Gastrocnemius medialis (tissue), 4 donors: Measurements from ENCODE around the gene ZNF467. TPM values are rescaled to one million over a fixed set of nuclear protein-coding genes. Genes with fewer than 3 reads are reported as not detected.

Experiments used
- ATAC-seq, 2 donors: fragments of 150-250 bp; one replicate each; pipeline ENCODE4 v1.9.1; 2016
- DNase-seq, 2 donors: peaks; one replicate each; pipeline ENCODE4 v3.0.0-alpha.2; 2019
- H3K27ac ChIP-seq, 4 donors: fragments of 200-600 bp; sonication (generic); 1 replicate in 1 of 4; 2 replicates in 3 of 4; pipeline ENCODE4 v1.5.1; 2016 to 2018; ENCODE audit warnings: mild to moderate bottlenecking in 2 of 4, moderate library complexity in 1 of 4
- H3K27me3 ChIP-seq, 3 donors: fragments of 200-600 bp; sonication (generic) in 2 of 3; 1 replicate in 1 of 3; 2 replicates in 2 of 3; pipeline versions ENCODE4 v1.5.1 to v1.6.0; 2016 to 2019; ENCODE audit warnings: mild to moderate bottlenecking in 1 of 3, moderate library complexity in 1 of 3
- H3K36me3 ChIP-seq, 2 donors: fragments of 200-600 bp; sonication (generic) in 1 of 2; one replicate each; pipeline ENCODE4 v1.5.1; 2017 to 2018
- H3K4me1 ChIP-seq, 2 donors: fragments of 200-600 bp; sonication (generic) in 1 of 2; one replicate each; pipeline ENCODE4 v1.5.1; 2016 to 2017; ENCODE audit warnings: mild to moderate bottlenecking in 2 of 2
- H3K4me3 ChIP-seq, 4 donors: fragments of 200-600 bp; sonication (generic) in 3 of 4; 1 replicate in 1 of 4; 2 replicates in 3 of 4; pipeline ENCODE4 v1.5.1; 2016 to 2019; ENCODE audit warnings: mild to moderate bottlenecking in 2 of 4
- H3K9me3 ChIP-seq, 3 donors: fragments of 200-600 bp; sonication (generic) in 2 of 3; 1 replicate in 1 of 3; 2 replicates in 2 of 3; pipeline ENCODE4 v1.5.1; 2016 to 2019
- POLR2A ChIP-seq, 2 donors: fragments of 450-650 bp; IDR thresholded peaks; one replicate each; pipeline ENCODE4 v1.6.1; 2017; ENCODE audit warnings: antibody characterized with exemption in 2 of 2, mild to moderate bottlenecking in 2 of 2, moderate library complexity in 2 of 2
- in situ Hi-C, 4 donors: fragments of 200-750 bp; cut with MboI; loops; one replicate each; pipeline versions ENCODE4 v1.15.0 to v1.8.0; 2017; ENCODE audit warnings: low sequenced_read_pairs in 4 of 4
- intact Hi-C: fragments of 100-400 bp; cut with DNase I; formaldehyde crosslinking; loops from one replicate; pipeline ENCODE4 v1.15.1; 2023; ENCODE audit warnings: low total_unique reads
- total RNA-seq, 4 donors: library from RNA; depleted of rRNA; stranded (reverse); fragments of >200 nt; gene quantifications; one replicate each; pipeline versions ENCODE4 v1.1.0 to v1.2.3, GENCODE V29; 2016
- TF ChIP-seq, protein P1 (sequence below), 5 experiments: fragments of 450-650 bp in 3 of 5; fragments of 200-600 bp in 2 of 5; sonication (generic) in 2 of 5; IDR thresholded peaks in 4 of 5; conservative IDR thresholded peaks in 1 of 5; 1 replicate in 4 of 5; 2 replicates in 1 of 5; pipeline ENCODE4 v1.5.1; 2016 to 2019; ENCODE audit warnings: antibody characterized with exemption in 5 of 5, mild to moderate bottlenecking in 3 of 5, moderate library complexity in 3 of 5

The ZNF467 gene
- total RNA-seq, 4 donors from 2014 or later: 0.15 to 1.8 (median 0.95) TPM

DNA sequence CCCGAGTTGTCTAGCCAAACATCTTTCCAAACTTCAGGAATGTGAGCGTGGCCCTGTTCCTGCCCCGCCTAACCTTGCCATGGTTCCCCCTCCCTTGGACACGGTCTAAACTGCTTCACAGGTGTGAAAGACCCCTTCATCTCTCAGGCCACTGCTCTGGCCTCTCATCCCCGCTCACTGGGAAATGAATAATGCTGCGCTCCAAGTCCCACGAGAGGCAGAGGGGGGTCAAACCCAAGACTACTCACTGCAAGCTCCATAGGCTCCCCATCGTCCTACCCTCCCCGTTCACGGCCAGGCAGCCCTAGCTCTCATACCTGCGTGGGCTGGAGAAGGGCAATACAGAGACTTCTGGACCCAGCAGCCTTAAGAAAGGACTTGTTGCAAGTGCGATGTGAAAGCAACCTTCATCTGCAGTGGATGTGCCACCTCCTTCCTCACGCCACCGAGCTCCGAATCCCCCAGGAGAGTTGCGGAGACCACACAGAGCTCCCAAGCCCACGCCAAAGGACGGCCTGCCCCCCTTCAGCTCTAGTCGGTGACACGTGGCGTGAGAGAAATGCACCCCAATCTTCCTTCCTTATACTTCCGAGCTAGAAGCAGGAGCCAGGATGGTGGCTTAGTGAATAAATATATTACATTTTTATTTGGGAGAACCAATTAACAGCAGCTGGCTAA, 9.7 kb downstream of the ZNF467 start:
- Histone ChIP-seq H3K36me3 (no peaks in the 10 kb centered on the region), H3K27me3 (peaks cover 35 to 36% (median 36%) of the 10 kb centered on the region in 3 donors), H3K27ac (no peak overlapping the region), H3K4me3 (no peak overlapping the region), H3K4me1 (no peaks in the 10 kb centered on the region), H3K9me3 (no peaks in the 10 kb centered on the region)
- TF ChIP-seq POLR2A (IDR thresholded peaks at IDR 0.05): no peak
- TF ChIP-seq, protein P1, sequence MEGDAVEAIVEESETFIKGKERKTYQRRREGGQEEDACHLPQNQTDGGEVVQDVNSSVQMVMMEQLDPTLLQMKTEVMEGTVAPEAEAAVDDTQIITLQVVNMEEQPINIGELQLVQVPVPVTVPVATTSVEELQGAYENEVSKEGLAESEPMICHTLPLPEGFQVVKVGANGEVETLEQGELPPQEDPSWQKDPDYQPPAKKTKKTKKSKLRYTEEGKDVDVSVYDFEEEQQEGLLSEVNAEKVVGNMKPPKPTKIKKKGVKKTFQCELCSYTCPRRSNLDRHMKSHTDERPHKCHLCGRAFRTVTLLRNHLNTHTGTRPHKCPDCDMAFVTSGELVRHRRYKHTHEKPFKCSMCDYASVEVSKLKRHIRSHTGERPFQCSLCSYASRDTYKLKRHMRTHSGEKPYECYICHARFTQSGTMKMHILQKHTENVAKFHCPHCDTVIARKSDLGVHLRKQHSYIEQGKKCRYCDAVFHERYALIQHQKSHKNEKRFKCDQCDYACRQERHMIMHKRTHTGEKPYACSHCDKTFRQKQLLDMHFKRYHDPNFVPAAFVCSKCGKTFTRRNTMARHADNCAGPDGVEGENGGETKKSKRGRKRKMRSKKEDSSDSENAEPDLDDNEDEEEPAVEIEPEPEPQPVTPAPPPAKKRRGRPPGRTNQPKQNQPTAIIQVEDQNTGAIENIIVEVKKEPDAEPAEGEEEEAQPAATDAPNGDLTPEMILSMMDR (IDR thresholded peaks at IDR 0.05 in 4 of 5, conservative IDR thresholded peaks at IDR 0.05 in 1 of 5): no peak
- DNase-seq (no peak), ATAC-seq (no peak)
- intact Hi-C loops: no loop called here
- in situ Hi-C loops: no loop called here

DNA sequence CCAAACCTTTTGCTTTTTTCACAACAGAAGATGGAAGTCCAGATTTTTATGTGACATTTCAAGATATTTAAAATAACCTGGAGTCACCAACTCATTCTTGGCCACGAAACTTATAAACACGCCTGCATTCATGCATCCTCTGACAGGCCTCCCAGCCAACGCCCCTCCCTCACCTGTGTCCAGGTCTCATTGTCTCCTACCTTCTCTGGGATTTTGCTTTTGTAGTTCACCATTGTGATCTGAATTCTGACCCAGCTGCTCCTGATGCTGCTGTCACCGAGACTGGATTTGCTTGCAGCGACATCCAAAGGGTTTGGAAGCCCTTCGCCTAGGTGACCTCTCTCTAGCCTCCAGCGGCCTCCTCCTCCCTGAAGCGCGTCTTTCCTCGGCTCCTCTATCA, 10.8 kb downstream of the ZNF467 start:
- H3K27ac ChIP-seq: no peak overlapping the region
- H3K9me3 ChIP-seq: no peaks in the 10 kb centered on the region
- no peaks in the 10 kb centered on the region for H3K36me3 ChIP-seq
- TF ChIP-seq, protein P1 (IDR thresholded peaks at IDR 0.05 in 4 of 5, conservative IDR thresholded peaks at IDR 0.05 in 1 of 5): no peak
- no peak for TF ChIP-seq POLR2A (IDR thresholded peaks at IDR 0.05)
- no peak overlapping the region for H3K4me3 ChIP-seq
- ATAC-seq: no peak
- no peak for DNase-seq
- in situ Hi-C loops (no loop called here), intact Hi-C loops (no loop called here)
- H3K27me3 ChIP-seq: peaks cover 35 to 36% (median 35%) of the 10 kb centered on the region in 3 donors
- no peaks in the 10 kb centered on the region for H3K4me1 ChIP-seq

DNA sequence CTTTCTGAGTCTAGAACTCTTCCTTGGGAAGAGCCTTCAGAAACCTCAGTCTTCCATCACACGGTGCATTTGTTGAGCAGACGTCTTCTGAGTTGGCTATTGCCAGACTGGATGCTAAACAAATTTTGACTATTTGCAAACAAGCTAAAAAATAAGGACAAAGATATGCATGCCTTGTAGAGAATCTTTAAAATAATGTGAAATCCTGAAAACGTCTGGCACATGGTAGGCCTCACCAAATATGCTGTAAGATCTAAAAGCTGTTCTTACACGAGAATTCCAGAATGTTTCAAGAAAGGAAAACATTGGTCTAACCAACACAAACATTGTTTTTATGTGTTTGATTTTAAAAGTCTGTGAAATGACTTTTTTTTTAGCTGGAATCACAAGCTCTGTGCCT, 11.3 kb downstream of the ZNF467 start:
- H3K4me3 ChIP-seq: no peak overlapping the region
- H3K27me3 ChIP-seq: peaks cover 30 to 35% (median 34%) of the 10 kb centered on the region in 3 donors
- no peaks in the 10 kb centered on the region for H3K9me3 ChIP-seq
- DNase-seq (no peak), ATAC-seq (no peak)
- H3K36me3 ChIP-seq: no peaks in the 10 kb centered on the region
- no peak overlapping the region for H3K27ac ChIP-seq
- H3K4me1 ChIP-seq: no peaks in the 10 kb centered on the region
- intact Hi-C loops: no loop called here
- in situ Hi-C loops: no loop called here
- TF ChIP-seq, protein P1 (IDR thresholded peaks at IDR 0.05 in 4 of 5, conservative IDR thresholded peaks at IDR 0.05 in 1 of 5): no peak

DNA sequence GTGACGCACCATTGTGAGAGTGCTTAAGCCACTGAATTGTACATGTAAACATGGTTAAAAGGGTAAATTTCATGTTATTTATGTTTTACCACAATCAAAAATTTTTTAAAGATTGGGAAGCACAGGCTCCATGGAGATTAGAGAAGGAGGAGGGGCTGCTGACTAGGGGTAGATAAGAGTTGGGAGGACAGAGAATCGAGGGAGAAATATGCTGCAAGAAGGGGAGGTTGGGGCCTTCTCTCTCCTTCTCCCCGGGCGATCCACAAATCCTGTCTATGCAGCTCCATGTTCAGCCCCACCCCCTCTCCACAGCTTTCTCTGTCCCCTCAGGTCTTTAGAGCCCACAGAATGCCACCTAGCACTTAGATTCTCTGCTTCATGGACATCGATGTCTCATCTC, 12.1 kb downstream of the ZNF467 start:
- DNase-seq (no peak), ATAC-seq (no peak)
- H3K27me3 ChIP-seq: peaks cover 22 to 27% (median 26%) of the 10 kb centered on the region in 3 donors
- no peaks in the 10 kb centered on the region for H3K36me3 ChIP-seq
- H3K27ac ChIP-seq: no peak overlapping the region
- in situ Hi-C loops: no loop called here
- intact Hi-C loops: no loop called here
- H3K9me3 ChIP-seq: no peaks in the 10 kb centered on the region
- H3K4me1 ChIP-seq: no peaks in the 10 kb centered on the region
- TF ChIP-seq, protein P1 (IDR thresholded peaks at IDR 0.05 in 4 of 5, conservative IDR thresholded peaks at IDR 0.05 in 1 of 5): no peak
- no peak for TF ChIP-seq POLR2A (IDR thresholded peaks at IDR 0.05)
- no peak overlapping the region for H3K4me3 ChIP-seq

DNA sequence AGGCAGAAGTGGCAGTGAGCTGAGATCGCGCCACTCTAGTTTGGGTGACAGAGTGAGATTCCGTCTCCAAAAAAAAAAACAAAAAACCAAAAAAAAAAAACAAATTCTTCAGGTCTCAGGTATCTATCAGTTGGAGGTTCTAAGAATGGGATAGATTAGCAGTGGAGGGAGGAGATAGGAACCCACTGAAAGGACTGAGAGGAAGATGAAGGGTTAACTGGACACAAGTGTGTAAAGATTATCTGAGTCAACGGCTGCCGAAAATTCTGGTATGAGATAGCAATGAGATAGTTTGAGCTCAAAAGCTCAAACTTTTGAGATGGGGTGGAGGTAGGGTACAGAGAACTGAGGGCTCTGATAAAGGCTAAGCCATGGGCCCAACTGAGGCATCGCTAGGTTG, 12.8 kb downstream of the ZNF467 start:
- ATAC-seq: no peak
- intact Hi-C loops (no loop called here), in situ Hi-C loops (no loop called here)
- no peak for DNase-seq
- Histone ChIP-seq H3K27me3 (peaks cover 17 to 19% (median 19%) of the 10 kb centered on the region in 3 donors), H3K4me3 (no peak overlapping the region), H3K36me3 (no peaks in the 10 kb centered on the region), H3K4me1 (no peaks in the 10 kb centered on the region), H3K9me3 (no peaks in the 10 kb centered on the region), H3K27ac (no peak overlapping the region)
- TF ChIP-seq, protein P1 (IDR thresholded peaks at IDR 0.05 in 4 of 5, conservative IDR thresholded peaks at IDR 0.05 in 1 of 5): no peak
- TF ChIP-seq POLR2A (IDR thresholded peaks at IDR 0.05): no peak
